ENCODE results near the gene UBA7. TPM values are rescaled to one million over a fixed set of nuclear protein-coding genes. Genes with fewer than 3 reads are reported as not detected.

The UBA7 gene
- total and polyA plus RNA-seq, 2 donors from 2014 or later: 29.8 to 102 TPM

DNA sequence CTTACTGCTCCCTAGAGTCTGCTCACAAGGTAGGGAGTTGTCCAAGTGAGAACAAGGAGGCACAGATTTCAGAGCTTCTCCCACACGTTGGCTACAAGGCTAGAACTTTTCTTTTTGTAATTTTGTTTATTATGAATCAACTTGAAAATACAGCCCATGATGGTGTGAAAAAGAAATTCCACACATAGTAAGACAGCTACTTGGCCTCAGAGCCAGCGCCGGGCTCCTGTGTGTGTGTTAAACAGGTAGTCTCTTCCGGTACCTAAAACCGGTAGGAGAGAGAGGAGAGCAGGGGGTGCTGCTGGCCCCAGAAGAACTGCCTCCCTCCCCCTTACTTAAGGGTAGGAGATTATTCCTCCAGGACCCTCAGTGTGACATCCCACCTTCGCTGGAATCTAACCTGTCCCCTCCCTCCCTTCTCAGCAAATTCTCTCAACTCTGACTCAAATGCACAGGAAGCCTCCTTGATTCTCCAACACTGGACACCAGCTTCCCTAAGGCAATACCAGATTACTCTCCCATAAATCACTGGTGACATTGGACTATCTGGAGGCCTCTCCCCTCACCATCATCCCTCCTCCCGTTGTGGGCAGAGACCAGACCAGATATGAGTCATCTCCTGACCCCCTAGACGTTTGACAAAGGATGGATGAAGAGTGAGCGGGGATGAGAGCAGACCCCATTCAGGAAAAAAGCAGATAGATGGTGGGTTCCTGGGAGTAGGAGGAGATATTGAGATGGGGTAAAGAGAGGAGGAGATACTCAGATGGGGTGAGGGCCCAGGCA is 22.9 kb downstream of the UBA7 start:
- FAIRE-seq (no peak), DNase-seq (peak in 2 of 5 donors; percentile 38 to 50)
- no peak overlapping the region for H3K27ac ChIP-seq (ENCODE audit: low read depth in 2 of 2, low read length in 2 of 2)
- H3K36me3 ChIP-seq (ENCODE audit: control insufficient read depth in 2 of 3, insufficient read depth in 3 of 3, low read length in 3 of 3): no peaks in the 10 kb centered on the region
- H3K9me3 ChIP-seq (ENCODE audit: control insufficient read depth in 2 of 3, insufficient read depth in 1 of 3, low read length in 3 of 3): no peaks in the 10 kb centered on the region
- no peak overlapping the region for H3K9ac ChIP-seq (ENCODE audit: low read length in 3 of 3)
- H3K4me1 ChIP-seq (ENCODE audit: control insufficient read depth in 2 of 3, insufficient read depth in 2 of 3, low read depth in 1 of 3, low read length in 3 of 3): peaks cover 0 to 6% (median 4%) of the 10 kb centered on the region in 3 donors
- TF ChIP-seq CTCF (IDR thresholded peaks at IDR 0.05; ENCODE audit: borderline replicate concordance, extremely low read depth, insufficient read depth): no peak
- intact Hi-C loops (cut with DNase I): no loop called here
- H3K27me3 ChIP-seq (ENCODE audit: control insufficient read depth, insufficient read depth, low read length): no peaks in the 10 kb centered on the region
- no peak overlapping the region for H3K4me3 ChIP-seq (ENCODE audit: low read length in 3 of 3)

- intact Hi-C loops (cut with DNase I): no loop called here
- Histone ChIP-seq H3K36me3 (ENCODE audit: control insufficient read depth in 2 of 3, insufficient read depth in 3 of 3, low read length in 3 of 3) (no peaks in the 10 kb centered on the region), H3K27me3 (ENCODE audit: control insufficient read depth, insufficient read depth, low read length) (no peaks in the 10 kb centered on the region), H3K27ac (ENCODE audit: low read depth in 2 of 2, low read length in 2 of 2) (no peak overlapping the region), H3K9me3 (ENCODE audit: control insufficient read depth in 2 of 3, insufficient read depth in 1 of 3, low read length in 3 of 3) (no peaks in the 10 kb centered on the region), H3K4me3 (ENCODE audit: low read length in 3 of 3) (no peak overlapping the region), H3K4me1 (ENCODE audit: control insufficient read depth in 2 of 3, insufficient read depth in 2 of 3, low read depth in 1 of 3, low read length in 3 of 3) (peaks cover 0 to 8% (median 6%) of the 10 kb centered on the region in 3 donors), H3K9ac (ENCODE audit: low read length in 3 of 3) (no peak overlapping the region)
- DNase-seq (peak in 1 of 5 donors; percentile 20), FAIRE-seq (no peak)
- no peak for TF ChIP-seq CTCF (IDR thresholded peaks at IDR 0.05; ENCODE audit: borderline replicate concordance, extremely low read depth, insufficient read depth)
Measured at GRCh38 chr3:49788056-49788455, 25.7 kb downstream of the UBA7 start.

GRCh38 chr3:49787536-49787935 is 26.2 kb downstream of the UBA7 start:
- H3K36me3 ChIP-seq (ENCODE audit: control insufficient read depth in 2 of 3, insufficient read depth in 3 of 3, low read length in 3 of 3): no peaks in the 10 kb centered on the region
- H3K27me3 ChIP-seq (ENCODE audit: control insufficient read depth, insufficient read depth, low read length): no peaks in the 10 kb centered on the region
- H3K4me3 ChIP-seq (ENCODE audit: low read length in 3 of 3): no peak overlapping the region
- peak in 1 of 5 donors; percentile 37 for DNase-seq
- FAIRE-seq: no peak
- no peak overlapping the region for H3K27ac ChIP-seq (ENCODE audit: low read depth in 2 of 2, low read length in 2 of 2)
- TF ChIP-seq CTCF (IDR thresholded peaks at IDR 0.05; ENCODE audit: borderline replicate concordance, extremely low read depth, insufficient read depth): no peak
- no peak overlapping the region for H3K9ac ChIP-seq (ENCODE audit: low read length in 3 of 3)
- H3K9me3 ChIP-seq (ENCODE audit: control insufficient read depth in 2 of 3, insufficient read depth in 1 of 3, low read length in 3 of 3): no peaks in the 10 kb centered on the region
- intact Hi-C loops (cut with DNase I): no loop called here
- peaks cover 0 to 8% (median 6%) of the 10 kb centered on the region in 3 donors for H3K4me1 ChIP-seq (ENCODE audit: control insufficient read depth in 2 of 3, insufficient read depth in 2 of 3, low read depth in 1 of 3, low read length in 3 of 3)
